GM19035 (cell line): ENCODE results near the gene DPEP2.
"Not testable (repeated sequence)": the region's sequence is repeated elsewhere in the genome, so short reads cannot be mapped to it uniquely, and the experiment has no call there.

Experiments used
- ATAC-seq: cut with Tn5 transposase; IDR thresholded peaks from one replicate; pipeline ENCODE4 v1.9.1; 2021; ENCODE audit not compliant: unreplicated experiment

Gene DPEP2

DNA sequence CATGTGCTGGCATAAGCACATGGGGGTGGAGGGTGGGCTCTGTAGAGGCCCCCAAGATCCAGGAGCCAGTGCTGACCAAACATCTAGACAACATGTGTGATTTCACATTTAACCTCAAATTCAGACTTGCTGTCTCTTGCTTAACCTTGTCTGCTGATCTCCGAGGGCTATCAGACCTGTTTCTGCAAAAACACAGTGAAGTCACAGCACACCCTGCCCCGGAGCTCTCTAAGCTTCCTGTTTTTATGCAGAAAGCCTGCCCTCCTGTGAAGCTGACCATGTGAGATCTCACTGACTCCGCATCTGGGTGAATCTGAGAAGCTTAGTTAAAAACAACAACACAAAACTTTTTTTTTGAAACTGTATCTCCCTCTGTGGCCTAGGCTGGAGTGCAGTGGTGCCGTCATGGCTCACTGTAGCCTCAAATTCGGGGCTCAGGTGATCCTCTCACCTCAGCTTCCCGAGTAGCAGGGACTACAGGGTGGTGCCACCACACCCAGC lies 6.6 kb upstream of the DPEP2 start:
- ATAC-seq = no peak

DNA sequence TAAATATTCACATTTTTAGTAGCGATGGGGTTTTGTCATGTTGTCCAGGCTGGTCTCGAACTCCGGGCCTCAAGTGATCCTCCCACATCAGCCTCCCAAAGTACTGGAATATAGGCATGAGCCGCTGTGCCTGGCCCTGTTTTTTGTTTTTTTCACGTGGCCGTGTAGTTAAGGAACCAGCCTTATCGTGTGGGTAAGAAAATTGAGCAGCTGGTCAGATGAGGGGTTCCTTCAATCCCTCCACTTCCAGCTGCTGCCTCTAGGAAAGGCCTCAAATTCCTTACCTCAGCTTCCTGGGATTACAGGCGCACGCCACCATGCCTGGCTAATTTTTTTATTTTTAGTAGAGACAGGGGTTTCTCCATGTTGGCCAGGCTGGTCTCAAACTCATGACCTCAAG lies 5.9 kb upstream of the DPEP2 start:
- no peak for ATAC-seq

GRCh38 chr16:68003031-68003430 lies 3.7 kb upstream of the DPEP2 start:
- no peak for ATAC-seq

DNA sequence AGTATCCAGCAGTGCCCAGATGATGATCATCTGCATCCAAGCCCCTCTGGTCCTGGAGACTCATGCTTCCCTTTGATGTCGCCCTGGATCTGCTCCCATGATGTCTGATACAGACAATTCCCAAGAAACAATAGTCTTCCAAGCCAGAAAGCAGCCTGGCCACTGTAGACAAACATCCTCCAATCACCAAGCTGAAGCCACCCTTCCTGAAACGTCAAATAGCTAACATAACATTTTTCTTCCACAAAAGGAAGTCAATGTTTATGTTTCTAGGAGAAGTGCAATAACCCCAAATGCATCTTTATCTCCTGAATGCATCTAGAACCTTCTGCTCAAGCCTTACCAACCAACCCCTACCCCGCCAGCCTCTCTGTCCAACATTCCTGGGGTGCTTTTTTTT lies 1.2 kb upstream of the DPEP2 start:
- no peak for ATAC-seq

- ATAC-seq = no peak
Observed at GRCh38 chr16:67999985-68000384, 701 bp upstream of the DPEP2 start.

DNA sequence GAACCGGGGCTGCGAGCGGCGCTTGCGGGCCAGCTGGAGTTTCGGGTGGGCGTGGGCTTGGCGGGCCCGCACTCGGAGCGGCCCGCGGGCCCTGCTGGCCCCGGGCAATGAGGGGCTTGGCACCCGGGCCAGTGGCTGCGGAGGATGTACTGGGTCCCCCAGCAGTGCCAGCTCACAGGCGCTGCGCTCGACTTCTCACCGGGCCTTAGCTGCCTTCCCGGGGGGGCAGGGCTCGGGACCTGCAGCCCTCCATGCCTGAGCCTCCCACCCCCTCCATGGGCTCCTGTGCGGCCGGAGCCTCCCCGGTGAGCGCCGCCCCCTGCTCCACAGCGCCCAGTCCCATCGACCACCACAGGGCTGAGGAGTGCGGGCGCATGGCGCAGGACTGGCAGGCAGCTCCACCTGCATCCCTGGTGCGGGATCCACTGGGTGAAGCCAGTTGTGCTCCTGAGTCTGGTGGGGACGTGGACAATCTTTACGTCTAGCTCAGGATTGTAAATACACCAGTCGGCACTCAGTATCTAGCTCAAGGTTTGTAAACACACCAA lies 979 bp downstream of the DPEP2 start:
- ATAC-seq = not testable (repeated sequence)

- ATAC-seq = no peak
Observed at GRCh38 chr16:67996666-67997065, 2.6 kb downstream of the DPEP2 start.

GRCh38 chr16:67995423-67995822 lies 3.9 kb downstream of the DPEP2 start:
- no peak for ATAC-seq

DNA sequence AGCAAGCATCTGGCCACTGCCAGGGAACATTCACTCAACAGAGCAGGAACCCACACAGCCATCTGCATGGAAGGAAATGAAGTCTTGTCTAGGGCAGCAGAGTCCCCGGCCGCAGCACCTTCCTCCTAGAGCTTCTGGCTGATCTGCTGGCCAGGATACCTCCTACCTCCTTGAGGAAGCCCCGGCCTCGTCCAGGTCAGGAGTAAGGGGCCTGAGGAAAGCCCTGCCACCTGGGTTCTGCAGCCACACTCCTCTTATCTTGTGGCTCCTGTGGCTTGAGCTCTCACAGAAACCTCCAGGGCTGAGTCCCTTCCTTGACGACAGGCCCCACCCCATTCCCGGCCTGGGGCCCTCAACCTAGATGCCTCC lies 5.3 kb downstream of the DPEP2 start:
- ATAC-seq = not testable (repeated sequence)

DNA sequence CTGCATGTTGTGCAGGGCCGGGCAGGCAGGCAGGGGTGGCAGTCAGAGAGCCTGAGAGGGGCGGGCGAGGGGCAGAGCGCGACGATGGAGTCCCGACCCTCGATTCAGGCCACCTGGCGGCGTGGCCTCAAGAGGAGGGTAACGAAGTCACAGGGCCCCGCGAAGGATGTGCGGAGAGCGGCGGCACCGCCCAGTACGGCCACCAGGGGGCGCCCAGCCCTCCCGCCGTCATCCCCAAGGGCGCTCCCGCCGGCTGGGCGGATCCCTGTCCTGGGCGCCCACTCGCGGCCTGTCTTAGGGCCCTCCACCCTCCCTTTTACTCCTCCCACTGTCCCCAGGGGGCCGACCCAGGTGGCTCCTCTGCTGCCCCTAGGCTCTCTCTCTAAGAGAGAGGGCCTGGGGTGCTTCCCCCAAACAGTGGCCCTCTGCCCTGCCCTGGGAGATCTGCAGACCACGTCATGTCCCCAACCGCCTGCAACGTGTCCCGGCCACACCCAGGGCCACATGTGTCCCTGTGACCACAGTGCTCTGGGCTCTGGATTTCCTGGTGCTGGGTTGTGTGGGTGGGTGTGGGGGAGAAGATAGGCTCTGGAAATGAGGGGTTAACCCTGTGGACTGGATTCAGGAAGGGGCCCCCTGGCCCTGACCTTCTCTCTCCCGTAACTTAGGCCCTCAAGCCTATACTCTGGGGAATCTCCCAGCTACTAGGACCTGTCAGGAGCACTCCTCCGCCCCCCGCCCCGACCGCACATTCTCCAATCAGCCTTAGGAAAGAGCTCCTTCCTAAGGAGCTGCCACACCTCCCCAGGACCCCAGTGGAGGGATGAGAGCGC lies 5.9 kb downstream of the DPEP2 start:
- ATAC-seq = peak; percentile 77

DNA sequence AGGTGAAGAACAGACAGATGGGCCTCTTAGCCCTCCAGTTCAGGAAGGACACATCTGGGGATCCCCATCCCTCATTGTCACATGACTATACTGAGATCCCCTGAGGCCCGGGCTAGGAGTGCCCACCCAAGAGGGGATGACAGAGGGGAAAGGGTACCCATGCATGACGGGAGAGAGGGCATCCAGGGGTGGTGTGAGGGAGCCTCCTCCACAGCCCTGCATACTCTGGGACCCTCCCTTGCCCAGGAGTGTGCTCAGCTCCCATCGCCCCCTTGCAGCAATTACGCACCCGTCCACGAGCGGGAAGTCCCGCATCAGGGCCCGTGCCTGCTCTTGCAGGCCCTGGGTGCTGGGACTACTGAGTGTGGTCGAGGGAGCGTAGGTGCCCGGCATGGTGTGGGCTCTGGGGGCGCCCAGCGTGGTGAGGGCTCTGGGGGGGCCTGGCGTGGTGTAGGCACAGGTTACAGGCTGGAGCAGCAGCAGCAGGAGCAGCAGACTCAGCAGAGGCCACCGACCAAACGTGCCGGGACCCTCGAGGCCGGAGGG lies 6.5 kb downstream of the DPEP2 start:
- peak; percentile 20 for ATAC-seq

- no peak for ATAC-seq
Observed at GRCh38 chr16:67990018-67990386, 9.3 kb downstream of the DPEP2 start.

GRCh38 chr16:67989322-67990017 lies 9.8 kb downstream of the DPEP2 start:
- no peak for ATAC-seq

- no peak for ATAC-seq
Observed at GRCh38 chr16:67988675-67989074, 10.6 kb downstream of the DPEP2 start.

- ATAC-seq = no peak
Observed at GRCh38 chr16:67987460-67988160, 11.7 kb downstream of the DPEP2 start.

DNA sequence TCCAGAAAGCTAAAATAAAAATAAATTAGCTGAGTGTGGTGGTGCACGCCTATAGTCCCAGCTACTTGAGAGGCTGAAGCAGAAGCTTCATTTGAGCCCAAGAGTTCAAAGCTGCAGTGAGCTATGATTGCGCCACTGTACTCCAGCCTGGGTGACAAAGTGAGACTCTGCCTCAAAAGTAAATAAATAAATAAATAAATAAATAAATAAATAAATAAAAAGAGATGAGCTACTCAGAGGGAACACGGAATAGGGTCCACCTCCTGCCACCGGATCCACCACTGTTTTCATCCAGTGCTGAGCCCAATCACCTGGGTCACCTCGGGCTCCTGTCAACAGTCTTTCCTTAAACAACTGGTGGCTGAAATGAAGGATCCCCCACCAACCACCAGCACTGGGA lies 12.3 kb downstream of the DPEP2 start:
- ATAC-seq = no peak

DNA sequence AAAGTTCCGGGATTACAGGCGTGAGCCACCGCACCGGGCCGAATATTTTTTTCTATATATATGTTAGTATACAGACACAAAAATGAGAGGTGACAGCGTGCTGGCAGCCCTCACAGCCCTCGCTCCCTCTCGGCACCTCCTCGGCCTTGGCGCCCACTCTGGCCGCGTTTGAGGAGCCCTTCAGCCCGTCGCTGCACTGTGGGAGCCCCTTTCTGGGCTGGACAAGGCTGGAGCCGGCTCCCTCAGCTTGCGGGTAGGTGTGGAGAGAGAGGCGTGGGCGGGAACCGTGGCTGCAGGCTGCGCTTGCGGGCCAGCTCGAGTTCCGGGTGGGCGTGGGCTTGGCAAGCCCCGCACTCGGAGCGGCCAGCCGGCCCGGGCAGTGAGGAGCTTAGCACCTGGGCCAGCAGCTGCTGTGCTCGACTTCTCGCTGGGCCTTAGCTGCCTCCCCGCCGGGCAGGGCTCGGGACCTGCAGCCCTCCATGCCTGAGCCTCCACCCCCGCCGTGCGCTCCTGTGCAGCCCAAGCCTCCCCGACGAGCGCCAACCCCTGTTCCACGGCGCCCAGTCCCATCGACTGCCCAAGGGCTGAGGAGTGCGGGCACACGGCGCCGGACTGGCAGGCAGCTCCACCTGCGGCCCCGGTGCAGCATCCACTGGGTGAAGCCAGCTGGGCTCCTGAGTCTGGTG lies 17.1 kb downstream of the DPEP2 start:
- no peak for ATAC-seq

DNA sequence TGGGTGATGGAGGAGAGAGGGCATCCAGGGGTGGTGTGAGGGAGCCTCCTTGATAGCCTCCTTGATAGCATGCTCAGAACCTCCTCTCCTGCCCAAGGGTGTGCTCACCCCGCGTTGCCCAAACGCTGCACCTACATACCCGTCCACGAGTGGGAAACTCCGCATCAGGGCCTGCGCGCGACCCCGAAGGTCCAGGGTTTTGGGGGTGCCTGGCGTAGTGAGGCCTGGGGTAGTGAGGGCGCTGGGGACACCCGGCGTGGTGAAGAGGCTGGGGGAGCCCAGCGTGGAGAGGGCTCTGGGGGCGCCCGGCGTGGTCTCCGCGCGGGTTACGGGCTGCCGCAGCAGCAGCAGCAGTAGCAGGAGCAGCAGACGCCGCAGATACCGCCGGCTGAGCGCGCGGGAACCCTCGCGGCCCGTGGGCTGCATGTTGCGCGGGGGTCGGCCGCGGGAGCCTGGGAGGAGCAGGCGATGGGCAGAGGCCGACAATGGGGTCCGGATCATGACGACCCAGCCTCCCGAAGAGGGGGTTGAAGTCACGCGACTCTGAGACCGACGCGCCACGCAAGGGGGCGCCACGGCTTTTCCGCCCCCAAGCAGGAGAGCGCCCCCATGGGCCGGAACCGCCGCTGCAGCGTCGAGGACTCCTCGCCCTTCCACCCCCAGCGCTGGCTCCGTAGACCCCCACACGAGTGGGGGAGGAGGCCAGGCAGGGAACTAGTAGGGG lies 19.2 kb downstream of the DPEP2 start, which contains the start of gene DPEP3:
Gene DPEP3, minus strand, starts transcription at position 545 of the 724 bp plus-strand sequence. Its CDS starts 119 bp downstream, at position 426.
- no peak for ATAC-seq

- ATAC-seq = no peak
Observed at GRCh38 chr16:67977469-67978227, 21.6 kb downstream of the DPEP2 start.
